ENCODE measurements around the gene LSAMP. TPM values are rescaled to one million over a fixed set of nuclear protein-coding genes. Genes with fewer than 3 reads are reported as not detected.

The LSAMP gene
- total RNA-seq, 1 donor from 2014 or later: 16.4 TPM

- no peak for TF ChIP-seq EZH2 (IDR thresholded peaks at IDR 0.05; ENCODE audit: insufficient read depth, low read length)
- H3K79me2 ChIP-seq (ENCODE audit: insufficient read depth, low read length): no peaks in the 10 kb centered on the region
- no peak overlapping the region for H3K4me3 ChIP-seq (ENCODE audit: insufficient read depth, low read depth, low read length)
- no peak for DNase-seq (ENCODE audit: low read depth)
- no peaks in the 10 kb centered on the region for H3K36me3 ChIP-seq (ENCODE audit: insufficient read depth, low read length)
- no peaks in the 10 kb centered on the region for H3K27me3 ChIP-seq (ENCODE audit: insufficient read depth, low read length)
- H3K4me3 Mint-ChIP-seq (ENCODE audit: unreplicated experiment): no peak overlapping the region
- H3K9me3 Mint-ChIP-seq (ENCODE audit: unreplicated experiment): no peaks in the 10 kb centered on the region
- H4K20me1 ChIP-seq (ENCODE audit: insufficient read depth, low read length): no peaks in the 10 kb centered on the region
- no peak for FAIRE-seq
- peaks cover 6% of the 10 kb centered on the region for H3K9me3 ChIP-seq (ENCODE audit: insufficient read depth, low read depth, low read length)
- H3K27ac ChIP-seq (ENCODE audit: low read depth, low read length): no peak overlapping the region
- no peaks in the 10 kb centered on the region for H3K4me1 ChIP-seq (ENCODE audit: insufficient read depth, low read length)
- peaks cover 7% of the 10 kb centered on the region for H3K4me1 Mint-ChIP-seq (ENCODE audit: low read depth, unreplicated experiment)
- no peak overlapping the region for H3K9ac ChIP-seq (ENCODE audit: low read length)
- H3K27me3 Mint-ChIP-seq (ENCODE audit: low read depth, unreplicated experiment): no peaks in the 10 kb centered on the region
- H3K4me2 ChIP-seq (ENCODE audit: low read length): no peak overlapping the region
- no peak overlapping the region for H2AFZ ChIP-seq (ENCODE audit: low read depth, low read length)
- H3K27ac Mint-ChIP-seq (ENCODE audit: unreplicated experiment): no peak overlapping the region
- peaks cover 2% of the 10 kb centered on the region for H3K36me3 Mint-ChIP-seq (ENCODE audit: low read depth, unreplicated experiment)
These were observed 53.0 kb downstream of the LSAMP start for GRCh38 chr3:116392291-116392690.

GRCh38 chr3:116391296-116392201, 53.7 kb downstream of the LSAMP start:
- no peak for FAIRE-seq

GRCh38 chr3:116390318-116390717, 55.0 kb downstream of the LSAMP start:
- Mint-ChIP-seq H3K27me3 (ENCODE audit: low read depth, unreplicated experiment) (no peaks in the 10 kb centered on the region), H3K27ac (ENCODE audit: unreplicated experiment) (no peak overlapping the region), H3K9me3 (ENCODE audit: unreplicated experiment) (no peaks in the 10 kb centered on the region), H3K4me3 (ENCODE audit: unreplicated experiment) (no peak overlapping the region), H3K4me1 (ENCODE audit: low read depth, unreplicated experiment) (peaks cover 7% of the 10 kb centered on the region), H3K36me3 (ENCODE audit: low read depth, unreplicated experiment) (peaks cover 2% of the 10 kb centered on the region)
- Histone ChIP-seq H3K4me2 (ENCODE audit: low read length) (no peak overlapping the region), H3K4me3 (ENCODE audit: insufficient read depth, low read depth, low read length) (no peak overlapping the region), H2AFZ (ENCODE audit: low read depth, low read length) (no peak overlapping the region), H4K20me1 (ENCODE audit: insufficient read depth, low read length) (no peaks in the 10 kb centered on the region), H3K36me3 (ENCODE audit: insufficient read depth, low read length) (no peaks in the 10 kb centered on the region), H3K9ac (ENCODE audit: low read length) (no peak overlapping the region), H3K27ac (ENCODE audit: low read depth, low read length) (no peak overlapping the region), H3K27me3 (ENCODE audit: insufficient read depth, low read length) (no peaks in the 10 kb centered on the region), H3K79me2 (ENCODE audit: insufficient read depth, low read length) (no peaks in the 10 kb centered on the region), H3K4me1 (ENCODE audit: insufficient read depth, low read length) (no peaks in the 10 kb centered on the region), H3K9me3 (ENCODE audit: insufficient read depth, low read depth, low read length) (peaks cover 6% of the 10 kb centered on the region)
- no peak for TF ChIP-seq CTCF (IDR thresholded peaks at IDR 0.05; ENCODE audit: insufficient read depth, low read depth, low read length)
- TF ChIP-seq EZH2 (IDR thresholded peaks at IDR 0.05; ENCODE audit: insufficient read depth, low read length): no peak
- DNase-seq (ENCODE audit: low read depth): no peak
- FAIRE-seq: no peak

More at GRCh38 chr3:116391296-116392201, 53.7 kb downstream of the LSAMP start:
- Mint-ChIP-seq H3K27me3 (ENCODE audit: low read depth, unreplicated experiment) (no peaks in the 10 kb centered on the region), H3K4me1 (ENCODE audit: low read depth, unreplicated experiment) (peaks cover 7% of the 10 kb centered on the region), H3K9me3 (ENCODE audit: unreplicated experiment) (no peaks in the 10 kb centered on the region), H3K4me3 (ENCODE audit: unreplicated experiment) (no peak overlapping the region), H3K36me3 (ENCODE audit: low read depth, unreplicated experiment) (peaks cover 2% of the 10 kb centered on the region), H3K27ac (ENCODE audit: unreplicated experiment) (no peak overlapping the region)
- Histone ChIP-seq H4K20me1 (ENCODE audit: insufficient read depth, low read length) (no peaks in the 10 kb centered on the region), H3K4me3 (ENCODE audit: insufficient read depth, low read depth, low read length) (no peak overlapping the region), H3K4me1 (ENCODE audit: insufficient read depth, low read length) (no peaks in the 10 kb centered on the region), H3K4me2 (ENCODE audit: low read length) (no peak overlapping the region), H3K27ac (ENCODE audit: low read depth, low read length) (no peak overlapping the region), H3K9ac (ENCODE audit: low read length) (no peak overlapping the region), H3K79me2 (ENCODE audit: insufficient read depth, low read length) (no peaks in the 10 kb centered on the region), H2AFZ (ENCODE audit: low read depth, low read length) (no peak overlapping the region), H3K9me3 (ENCODE audit: insufficient read depth, low read depth, low read length) (peaks cover 6% of the 10 kb centered on the region), H3K27me3 (ENCODE audit: insufficient read depth, low read length) (no peaks in the 10 kb centered on the region), H3K36me3 (ENCODE audit: insufficient read depth, low read length) (no peaks in the 10 kb centered on the region)
- no peak for DNase-seq (ENCODE audit: low read depth)
- no peak for TF ChIP-seq CTCF (IDR thresholded peaks at IDR 0.05; ENCODE audit: insufficient read depth, low read depth, low read length)
- no peak for TF ChIP-seq EZH2 (IDR thresholded peaks at IDR 0.05; ENCODE audit: insufficient read depth, low read length)

All from astrocyte (in vitro differentiated cells and primary cell).